Neural crest cell (in vitro differentiated cells): ENCODE data around the gene ARF1. TPM values are rescaled to one million over a fixed set of nuclear protein-coding genes. Genes with fewer than 3 reads are reported as not detected.

Experiments
- DNase-seq: peaks from one replicate; pipeline ENCODE4 v3.0.0; 2021; ENCODE audit warnings: low read depth, mixed read lengths, low spot score
- H3K27ac Mint-ChIP-seq: one replicate; pipeline ENCODE4 v1.8.0; 2021; ENCODE audit warnings: mild to moderate bottlenecking, mixed read lengths; ENCODE audit not compliant: unreplicated experiment
- H3K27me3 Mint-ChIP-seq: 2 replicates; pipeline ENCODE4 v1.8.0; 2021; ENCODE audit warnings: low read depth, mild to moderate bottlenecking, mixed read lengths
- H3K36me3 Mint-ChIP-seq: 2 replicates; pipeline ENCODE4 v1.8.0; 2021; ENCODE audit warnings: low read depth, mild to moderate bottlenecking, mixed read lengths
- H3K4me1 Mint-ChIP-seq: 2 replicates; pipeline ENCODE4 v1.8.0; 2021; ENCODE audit warnings: mixed read lengths
- H3K4me3 Mint-ChIP-seq: one replicate; pipeline ENCODE4 v1.8.0; 2021; ENCODE audit warnings: mild to moderate bottlenecking, mixed read lengths
- H3K9me3 Mint-ChIP-seq: 2 replicates; pipeline ENCODE4 v1.8.0; 2021; ENCODE audit warnings: mixed read lengths
- CTCF ChIP-seq: fragments of 200-600 bp; sonication (generic); conservative IDR thresholded peaks from 2 replicates; pipeline ENCODE4 v1.5.0; 2021; ENCODE audit warnings: antibody characterized with exemption, mild to moderate bottlenecking
- total RNA-seq: library from RNA; stranded (reverse); gene quantifications from 2 replicates; pipeline ENCODE4 v1.2.1, GENCODE V29; 2021

ARF1 gene
- total RNA-seq, 1 donor from 2014 or later = 237 TPM

GRCh38 chr1:228101994-228102790, 19.7 kb downstream of the ARF1 start:
- Mint-ChIP-seq H3K27me3 (peaks cover 4% of the 10 kb centered on the region), H3K4me3 (peak overlapping the region; percentile 85), H3K27ac (no peak overlapping the region), H3K4me1 (peaks cover 21% of the 10 kb centered on the region), H3K36me3 (peaks cover 10% of the 10 kb centered on the region), H3K9me3 (no peaks in the 10 kb centered on the region)
- peak; percentile 49 for TF ChIP-seq CTCF
- DNase-seq = peak; percentile 45

GRCh38 chr1:228102791-228103620, 20.5 kb downstream of the ARF1 start, which contains the start of gene C1orf35:
Gene C1orf35 (minus strand): TSS chr1:228103325. CDS start chr1:228103227, 98 bp downstream.
- H3K27ac Mint-ChIP-seq = peak within 1 kb of the TSS; percentile 97
- no peak for TF ChIP-seq CTCF
- peak within 1 kb of the TSS; percentile 93 for H3K4me3 Mint-ChIP-seq
- H3K27me3 Mint-ChIP-seq = peaks cover 4% of the 10 kb centered on the region
- peak; percentile 94 for DNase-seq
- H3K4me1 Mint-ChIP-seq = peaks cover 22% of the 10 kb centered on the region
- H3K9me3 Mint-ChIP-seq = no peaks in the 10 kb centered on the region
- peaks cover 10% of the 10 kb centered on the region for H3K36me3 Mint-ChIP-seq

- peaks cover 3% of the 10 kb centered on the region for H3K36me3 Mint-ChIP-seq
- peak overlapping the region; percentile 93 for H3K4me3 Mint-ChIP-seq
- H3K4me1 Mint-ChIP-seq = peaks cover 36% of the 10 kb centered on the region
- no peaks in the 10 kb centered on the region for H3K9me3 Mint-ChIP-seq
- TF ChIP-seq CTCF = no peak
- no peak for DNase-seq
- peaks cover 8% of the 10 kb centered on the region for H3K27me3 Mint-ChIP-seq
- H3K27ac Mint-ChIP-seq = no peak overlapping the region
These were observed 22.2 kb downstream of the ARF1 start for GRCh38 chr1:228104526-228105269.

GRCh38 chr1:228105270-228105995, 22.9 kb downstream of the ARF1 start:
- peaks cover 3% of the 10 kb centered on the region for H3K36me3 Mint-ChIP-seq
- no peaks in the 10 kb centered on the region for H3K9me3 Mint-ChIP-seq
- H3K27me3 Mint-ChIP-seq = peaks cover 14% of the 10 kb centered on the region
- TF ChIP-seq CTCF = no peak
- peaks cover 41% of the 10 kb centered on the region for H3K4me1 Mint-ChIP-seq
- peak overlapping the region; percentile 78 for H3K4me3 Mint-ChIP-seq
- H3K27ac Mint-ChIP-seq = no peak overlapping the region
- DNase-seq = no peak
